NCI-H446 treated with DMSO at 0.1 percent for 48 hours (cell line): Measurements from ENCODE around the gene TPSD1.
"Not testable (repeated sequence)": the region's sequence is repeated elsewhere in the genome, so short reads cannot be mapped to it uniquely, and the experiment has no call there.

ENCODE experiments used
- DNase-seq: peaks from one replicate; lab custom pipeline; 2025; lab: John Stamatoyannopoulos, UW

TPSD1 gene

GRCh38 chr16:1220841-1221627 is 34.8 kb upstream of the TPSD1 start:
- DNase-seq, result no peak

GRCh38 chr16:1221628-1222552 is 34.0 kb upstream of the TPSD1 start:
- no peak for DNase-seq

GRCh38 chr16:1222553-1223354 is 33.1 kb upstream of the TPSD1 start:
- no peak for DNase-seq

- DNase-seq, result no peak
These were observed 32.3 kb upstream of the TPSD1 start for GRCh38 chr16:1223355-1224214.

GRCh38 chr16:1224558-1224957 is 31.3 kb upstream of the TPSD1 start:
- no peak for DNase-seq

- DNase-seq, result no peak
These were observed 30.8 kb upstream of the TPSD1 start, which contains the start of gene TPSG1 for GRCh38 chr16:1225051-1225451. Gene TPSG1, minus strand, starts transcription at chr16:1225268. Its CDS starts 16 bp downstream, at chr16:1225252.

GRCh38 chr16:1225728-1226311 is 30.0 kb upstream of the TPSD1 start:
- DNase-seq, result not testable (repeated sequence)

GRCh38 chr16:1226692-1227091 is 29.2 kb upstream of the TPSD1 start:
- not testable (repeated sequence) for DNase-seq

- not testable (repeated sequence) for DNase-seq
These were observed 27.6 kb upstream of the TPSD1 start for GRCh38 chr16:1228227-1228626.

GRCh38 chr16:1229476-1229875 is 26.4 kb upstream of the TPSD1 start:
- DNase-seq, result not testable (repeated sequence)

- not testable (repeated sequence) for DNase-seq
These were observed 25.8 kb upstream of the TPSD1 start, which contains the start of gene TPSB2 for GRCh38 chr16:1230084-1230470. Gene TPSB2, minus strand, starts transcription at chr16:1230184. Its CDS starts 233 bp downstream, at chr16:1229951.

GRCh38 chr16:1230471-1231212 is 25.2 kb upstream of the TPSD1 start:
- DNase-seq, result not testable (repeated sequence)

GRCh38 chr16:1231301-1231700 is 24.6 kb upstream of the TPSD1 start:
- DNase-seq, result not testable (repeated sequence)

GRCh38 chr16:1232049-1232748 is 23.7 kb upstream of the TPSD1 start:
- not testable (repeated sequence) for DNase-seq

- not testable (repeated sequence) for DNase-seq
These were observed 19.2 kb upstream of the TPSD1 start for GRCh38 chr16:1236659-1237058.

GRCh38 chr16:1237990-1238389 is 17.9 kb upstream of the TPSD1 start:
- DNase-seq, result no peak

GRCh38 chr16:1238909-1239308 is 17.0 kb upstream of the TPSD1 start:
- DNase-seq, result not testable (repeated sequence)

GRCh38 chr16:1239575-1239974 is 16.3 kb upstream of the TPSD1 start:
- not testable (repeated sequence) for DNase-seq

GRCh38 chr16:1240436-1240835 is 15.4 kb upstream of the TPSD1 start, which contains the start of gene TPSAB1:
Gene TPSAB1, plus strand, starts transcription at chr16:1240705. Its CDS starts 234 bp downstream, at chr16:1240939.
- not testable (repeated sequence) for DNase-seq
